HG02852 (cell line): ENCODE measurements around the gene SURF4.
"Not testable (repeated sequence)": the region's sequence is repeated elsewhere in the genome, so short reads cannot be mapped to it uniquely, and the experiment has no call there.

ENCODE experiments used
- ATAC-seq: cut with Tn5 transposase; IDR thresholded peaks from one replicate; pipeline ENCODE4 v1.9.1; 2021; ENCODE audit warnings: mild to moderate bottlenecking, moderate library complexity; ENCODE audit not compliant: unreplicated experiment

SURF4 gene

GRCh38 chr9:133335924-133336811 lies 39.7 kb downstream of the SURF4 start, which contains the start of gene SURF6:
TSS of gene SURF6 (minus strand) at chr9:133336188. CDS start at chr9:133336132, 56 bp downstream.
- ATAC-seq = peak; percentile 78

DNA sequence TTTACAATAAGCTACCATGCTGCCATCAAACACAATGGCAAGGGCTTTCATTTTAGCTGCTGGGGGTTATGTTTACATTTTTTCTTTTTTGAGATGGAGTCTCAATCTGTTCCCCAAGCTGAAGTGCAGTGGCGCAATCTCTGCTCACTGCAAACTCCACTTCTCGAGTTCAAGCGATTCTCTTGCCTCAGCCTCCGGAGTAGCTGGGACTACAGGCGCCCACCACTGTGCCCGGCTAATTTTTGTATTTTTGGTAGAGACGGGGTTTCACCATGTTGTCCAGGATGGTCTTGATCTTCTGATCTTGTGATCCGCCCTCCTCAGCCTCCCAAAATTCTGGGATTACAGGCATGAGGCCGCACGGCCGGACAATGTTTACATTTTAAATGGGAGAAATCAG lies 41.0 kb downstream of the SURF4 start:
- not testable (repeated sequence) for ATAC-seq

- ATAC-seq = no peak
These were observed 41.7 kb downstream of the SURF4 start for GRCh38 chr9:133334161-133334560.

- ATAC-seq = no peak
These were observed 42.3 kb downstream of the SURF4 start for GRCh38 chr9:133333566-133333965.

DNA sequence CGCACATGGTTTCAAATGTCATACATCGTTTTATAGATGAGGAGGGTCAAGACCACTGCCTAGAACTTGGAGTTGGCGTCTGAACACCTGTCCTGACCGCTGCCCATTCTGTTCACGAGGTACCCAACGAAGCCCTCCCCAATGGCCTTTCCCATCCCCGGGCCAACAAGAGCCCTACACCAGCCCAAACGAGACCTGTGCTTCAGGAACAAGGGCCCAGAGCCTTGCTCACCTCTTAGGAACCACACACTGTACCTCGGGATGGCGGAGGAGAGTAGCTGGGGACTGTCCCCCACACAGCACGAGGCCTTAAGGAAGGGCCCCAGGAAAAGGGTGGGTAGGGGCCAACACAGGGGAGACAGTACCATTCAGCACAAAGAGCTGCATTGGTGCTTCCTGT lies 42.8 kb downstream of the SURF4 start:
- no peak for ATAC-seq

- ATAC-seq = no peak
These were observed 43.5 kb downstream of the SURF4 start for GRCh38 chr9:133332381-133332730.

DNA sequence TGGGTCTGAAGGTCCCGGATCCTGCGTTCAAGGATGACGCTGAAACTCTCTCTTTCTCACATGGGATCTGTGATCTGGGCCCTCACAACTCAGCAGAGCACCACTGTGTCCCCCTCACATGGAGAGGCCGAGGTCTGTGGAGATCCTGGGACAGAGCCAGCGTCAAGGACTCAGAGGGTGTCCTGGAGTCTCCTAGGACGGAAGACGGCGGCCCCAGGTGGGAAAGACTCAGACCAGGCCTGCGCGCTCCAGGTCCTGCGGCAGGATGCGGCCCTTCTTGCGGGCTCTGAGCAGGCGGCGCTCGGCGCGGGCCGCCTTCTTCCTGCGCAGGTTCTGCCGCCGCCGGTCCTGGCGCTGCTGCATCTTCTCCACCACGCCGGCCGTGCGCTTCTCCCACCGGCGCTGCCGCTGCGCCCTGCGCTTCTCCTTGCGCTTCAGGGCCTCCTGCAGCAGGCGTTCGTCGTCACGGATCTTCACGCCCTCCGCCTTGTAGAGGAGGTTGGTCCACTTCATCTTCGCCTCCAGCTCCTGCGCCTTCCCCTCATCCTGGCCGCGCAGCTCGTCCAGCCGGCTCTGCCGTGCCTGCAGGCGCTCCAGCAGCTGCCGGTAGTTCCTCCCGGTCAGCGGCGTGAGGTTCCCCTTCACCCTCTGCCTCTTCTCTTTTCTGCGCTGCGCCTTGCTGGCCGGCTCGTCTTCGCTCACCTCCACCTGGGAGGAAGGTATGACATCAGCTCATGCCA lies 44.0 kb downstream of the SURF4 start:
- no peak for ATAC-seq

- no peak for ATAC-seq
These were observed 44.6 kb downstream of the SURF4 start for GRCh38 chr9:133331221-133331620.

DNA sequence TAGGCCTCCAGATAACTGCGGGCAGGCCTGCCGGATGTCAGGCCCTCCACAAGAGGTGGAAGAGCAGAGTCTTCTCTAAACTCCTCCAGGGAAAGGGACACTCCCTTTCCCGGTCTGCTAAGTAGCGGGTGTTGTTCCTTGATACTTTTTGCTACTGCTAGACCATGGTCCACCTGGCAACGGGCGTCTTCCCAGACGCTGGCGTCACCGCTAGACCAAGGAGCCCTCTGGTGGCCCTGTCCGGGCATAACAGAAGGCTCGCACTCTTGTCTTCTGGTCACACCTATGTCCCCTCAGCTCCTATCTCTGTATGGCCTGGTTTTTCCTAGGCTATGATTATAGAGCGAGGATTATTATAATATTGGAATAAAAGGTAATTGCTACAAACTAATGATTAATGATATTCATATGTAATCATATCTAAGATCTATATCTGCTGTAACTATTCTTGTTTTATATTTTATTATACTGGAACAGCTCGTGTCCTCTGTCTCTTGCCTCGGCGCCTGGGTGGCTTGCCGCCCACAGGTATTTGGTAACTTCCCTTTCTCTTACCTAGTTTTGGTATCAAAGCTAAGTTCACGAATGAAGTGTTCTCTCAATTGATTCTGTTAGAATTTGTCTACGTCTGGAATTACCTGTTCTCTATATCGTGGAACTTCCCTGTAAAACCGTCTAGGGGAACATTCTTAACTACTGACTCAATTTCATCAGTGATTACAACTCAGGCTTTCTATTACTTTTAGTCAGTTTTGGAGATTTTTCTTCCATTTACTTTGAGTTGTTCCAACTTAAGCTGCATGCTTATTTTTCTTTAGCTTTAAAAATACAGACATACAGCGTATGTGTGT lies 46.3 kb downstream of the SURF4 start:
- not testable (repeated sequence) for ATAC-seq

GRCh38 chr9:133327834-133328484 lies 47.9 kb downstream of the SURF4 start:
- no peak for ATAC-seq

- not testable (repeated sequence) for ATAC-seq
These were observed 48.8 kb downstream of the SURF4 start for GRCh38 chr9:133327021-133327420.

- no peak for ATAC-seq
These were observed 51.7 kb downstream of the SURF4 start for GRCh38 chr9:133323991-133324703.

DNA sequence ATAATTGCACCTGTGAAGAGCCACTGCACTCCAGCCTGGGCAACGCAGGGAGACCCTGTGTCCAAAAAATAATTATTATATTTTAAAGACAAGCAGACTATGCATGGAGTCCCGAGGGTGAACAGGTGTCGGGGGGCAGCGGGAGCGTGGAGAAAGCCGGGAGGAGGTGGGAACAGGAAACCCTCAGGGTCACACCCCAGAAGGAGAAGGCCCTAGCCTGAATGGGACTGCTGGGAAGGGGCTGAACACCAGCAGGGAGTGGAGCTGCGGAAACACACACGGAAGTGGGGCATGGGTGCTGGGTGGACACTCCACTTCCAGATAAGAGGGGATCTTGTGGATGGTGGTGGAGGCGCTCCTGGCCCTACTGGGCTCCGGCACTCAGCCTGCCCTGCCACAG lies 52.6 kb downstream of the SURF4 start:
- no peak for ATAC-seq

- no peak for ATAC-seq
These were observed 53.2 kb downstream of the SURF4 start for GRCh38 chr9:133322701-133323100.

DNA sequence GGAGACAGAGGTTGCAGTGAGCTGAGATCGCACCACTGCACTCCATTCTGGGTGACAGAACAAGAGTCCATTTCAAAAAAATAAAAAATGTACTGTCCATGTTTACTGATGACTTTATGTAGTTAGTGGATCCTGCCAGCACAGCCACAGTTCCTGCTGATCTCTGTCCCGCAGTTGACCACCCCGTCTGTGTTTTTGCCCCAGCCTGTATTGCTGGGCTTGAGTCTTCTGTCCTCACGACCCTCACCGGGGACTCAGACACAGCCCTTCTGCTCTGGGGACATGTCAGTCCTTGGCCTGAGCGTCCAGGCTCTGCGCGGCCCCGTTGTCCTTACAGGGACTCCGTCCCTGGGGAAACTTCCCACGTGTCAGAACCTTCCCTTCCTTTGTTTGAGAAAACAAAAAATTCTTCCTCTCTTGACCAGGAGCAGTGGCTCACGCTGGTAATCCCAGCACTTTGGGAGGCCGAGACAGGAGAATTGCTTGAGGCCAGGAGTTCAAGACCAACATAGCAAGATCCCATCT lies 54.4 kb downstream of the SURF4 start:
- ATAC-seq = no peak

GRCh38 chr9:133320421-133320881 lies 55.4 kb downstream of the SURF4 start:
- no peak for ATAC-seq

GRCh38 chr9:133317551-133317950 lies 58.3 kb downstream of the SURF4 start:
- not testable (repeated sequence) for ATAC-seq

DNA sequence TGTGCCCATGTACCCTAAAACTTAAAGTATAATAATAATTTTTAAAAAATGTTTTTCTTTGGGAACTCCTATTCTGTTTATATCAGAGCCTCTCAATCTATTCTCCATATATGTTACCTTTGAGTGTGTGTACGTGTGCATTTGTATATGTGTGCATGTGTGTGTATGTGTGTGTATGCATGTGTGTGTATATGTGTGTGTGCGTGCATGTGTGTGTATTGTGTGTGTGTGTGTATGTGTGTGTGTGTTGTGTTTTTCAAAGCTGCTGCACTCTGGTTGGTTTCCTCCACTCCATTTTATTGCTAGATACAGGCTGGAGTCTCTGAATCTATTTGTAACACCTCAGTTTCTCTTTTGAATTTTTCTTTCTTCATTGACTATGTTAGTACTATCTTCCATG lies 59.9 kb downstream of the SURF4 start:
- no peak for ATAC-seq
